Measurements from ENCODE around the gene FOXP1. TPM values are rescaled to one million over a fixed set of nuclear protein-coding genes. Genes with fewer than 3 reads are reported as not detected.

Gene FOXP1
- total RNA-seq, 2 experiments from 2014 or later, result 108 to 153 TPM

GRCh38 chr3:71484452-71484851 lies 99.1 kb downstream of the FOXP1 start:
- no peak overlapping the region for H3K4me3 Mint-ChIP-seq
- peaks cover 91% of the 10 kb centered on the region for H3K4me1 Mint-ChIP-seq
- ATAC-seq (no peak), DNase-seq (no peak)
- peak overlapping the region; percentile 4 for H3K27ac Mint-ChIP-seq
- intact Hi-C loops (cut with DNase I, micrococcal nuclease), result no loop called here
- H3K9me3 Mint-ChIP-seq (ENCODE audit: low read depth), result no peaks in the 10 kb centered on the region
- H3K36me3 Mint-ChIP-seq (ENCODE audit: low read depth), result peaks cover 4% of the 10 kb centered on the region
- H3K27me3 Mint-ChIP-seq, result no peaks in the 10 kb centered on the region
- ChIA-PET CTCF (no interaction called here), POLR2A (no interaction called here)

- Mint-ChIP-seq H3K9me3 (ENCODE audit: low read depth) (no peaks in the 10 kb centered on the region), H3K4me1 (peaks cover 91% of the 10 kb centered on the region), H3K36me3 (ENCODE audit: low read depth) (peaks cover 3% of the 10 kb centered on the region), H3K27me3 (no peaks in the 10 kb centered on the region), H3K4me3 (no peak overlapping the region), H3K27ac (peak overlapping the region; percentile 31)
- no peak for ATAC-seq
- POLR2A ChIA-PET, result interaction anchor here (0.6 kb wide), 1 partner anchor 355 kb away, joined by 3 read pairs; no protein-coding TSS in a partner anchor
- intact Hi-C loops (cut with DNase I, micrococcal nuclease), result no loop called here
- CTCF ChIA-PET, result no interaction called here
- no peak for DNase-seq
Measured at GRCh38 chr3:71484047-71484446, 99.5 kb downstream of the FOXP1 start.

DNA sequence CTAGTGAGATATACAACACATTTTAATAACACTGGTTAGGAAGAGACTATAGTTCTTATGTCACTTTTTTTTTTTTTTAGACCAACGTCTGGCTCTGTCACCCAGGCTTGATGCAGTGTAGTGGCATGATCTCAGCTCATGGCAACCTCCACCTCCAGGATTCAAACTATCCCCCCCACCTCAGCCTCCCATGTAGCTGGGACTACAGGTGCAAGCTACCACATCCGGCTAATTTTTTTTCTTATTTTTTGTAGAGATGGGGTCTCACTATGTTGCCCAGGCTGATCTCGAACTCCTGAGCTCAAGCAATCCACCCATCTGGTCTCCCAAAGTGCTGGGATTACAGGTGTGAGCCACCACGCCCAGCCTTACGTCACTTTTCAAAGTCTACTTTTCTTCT lies 100.8 kb downstream of the FOXP1 start:
- ATAC-seq (no peak), DNase-seq (no peak)
- no peak overlapping the region for H3K4me3 Mint-ChIP-seq
- no peaks in the 10 kb centered on the region for H3K27me3 Mint-ChIP-seq
- H3K27ac Mint-ChIP-seq, result peak overlapping the region; percentile 67
- H3K9me3 Mint-ChIP-seq (ENCODE audit: low read depth), result no peaks in the 10 kb centered on the region
- ChIA-PET CTCF (interaction anchor here (0.6 to 2.1 kb wide), 3 partner anchors 13 to 198 kb away, joined by 3 to 5 read pairs (median 3); no protein-coding TSS in a partner anchor), POLR2A (no interaction called here)
- H3K36me3 Mint-ChIP-seq (ENCODE audit: low read depth), result peaks cover 6% of the 10 kb centered on the region
- intact Hi-C loops (cut with DNase I, micrococcal nuclease), result no loop called here
- H3K4me1 Mint-ChIP-seq, result peaks cover 94% of the 10 kb centered on the region

GRCh38 chr3:71478568-71478967 lies 105.0 kb downstream of the FOXP1 start:
- ATAC-seq (peak; percentile 98), DNase-seq (peak; percentile 89)
- Mint-ChIP-seq H3K36me3 (ENCODE audit: low read depth) (peaks cover 32% of the 10 kb centered on the region), H3K4me1 (peaks cover 78% of the 10 kb centered on the region), H3K27me3 (no peaks in the 10 kb centered on the region), H3K4me3 (peak overlapping the region; percentile 19), H3K27ac (peak overlapping the region; percentile 93), H3K9me3 (ENCODE audit: low read depth) (peaks cover 9% of the 10 kb centered on the region)
- CTCF ChIA-PET, result interaction anchor here (0.7 to 2.5 kb wide), 3 partner anchors 9 to 57 kb away, joined by 3 to 7 read pairs (median 4); no protein-coding TSS in a partner anchor
- POLR2A ChIA-PET, result interaction anchor here (0.6 kb wide), 1 partner anchor 735 kb away, joined by 3 read pairs; no protein-coding TSS in a partner anchor
- intact Hi-C loops (cut with DNase I, micrococcal nuclease), result loop anchor here (1.0 to 5.0 kb wide), 6 partner anchors 17 to 416 kb away; no protein-coding TSS in a partner anchor

- POLR2A ChIA-PET, result no interaction called here
- DNase-seq (no peak), ATAC-seq (no peak)
- H3K4me3 Mint-ChIP-seq, result no peak overlapping the region
- H3K36me3 Mint-ChIP-seq (ENCODE audit: low read depth), result peaks cover 43% of the 10 kb centered on the region
- H3K4me1 Mint-ChIP-seq, result peaks cover 77% of the 10 kb centered on the region
- no peaks in the 10 kb centered on the region for H3K27me3 Mint-ChIP-seq
- intact Hi-C loops (cut with DNase I, micrococcal nuclease), result loop anchor here in 1 of 2 experiments (5.0 kb wide), 1 partner anchor 415 kb away; no protein-coding TSS in a partner anchor
- peaks cover 19% of the 10 kb centered on the region for H3K9me3 Mint-ChIP-seq (ENCODE audit: low read depth)
- CTCF ChIA-PET, result interaction anchor here (0.7 to 1.1 kb wide), 4 partner anchors 15 to 354 kb away, joined by 3 read pairs; no protein-coding TSS in a partner anchor
- H3K27ac Mint-ChIP-seq, result no peak overlapping the region
Measured at GRCh38 chr3:71476950-71477349, 106.6 kb downstream of the FOXP1 start.

DNA sequence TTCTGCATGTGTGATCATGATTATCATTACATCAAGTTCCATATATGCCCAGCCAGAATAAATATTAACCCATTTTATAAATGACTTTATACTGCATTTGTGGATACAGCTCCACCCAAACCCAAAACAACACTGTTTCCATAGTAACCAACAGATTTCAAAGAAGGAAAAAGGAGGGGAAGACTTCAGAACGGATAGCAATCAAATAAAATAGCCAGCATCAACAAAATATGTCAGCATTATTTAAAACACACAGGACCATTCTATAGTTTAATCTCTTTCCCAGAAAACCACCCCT lies 114.4 kb downstream of the FOXP1 start:
- CTCF ChIA-PET, result interaction anchor here (1.4 to 1.8 kb wide), 2 partner anchors 14 to 15 kb away, joined by 3 to 5 read pairs; no protein-coding TSS in a partner anchor
- DNase-seq, result no peak
- H3K27me3 Mint-ChIP-seq, result no peaks in the 10 kb centered on the region
- POLR2A ChIA-PET, result no interaction called here
- no peak for ATAC-seq
- intact Hi-C loops (cut with DNase I, micrococcal nuclease), result no loop called here
- H3K27ac Mint-ChIP-seq, result no peak overlapping the region
- peaks cover 40% of the 10 kb centered on the region for H3K36me3 Mint-ChIP-seq (ENCODE audit: low read depth)
- peaks cover 66% of the 10 kb centered on the region for H3K4me1 Mint-ChIP-seq
- peaks cover 17% of the 10 kb centered on the region for H3K9me3 Mint-ChIP-seq (ENCODE audit: low read depth)
- no peak overlapping the region for H3K4me3 Mint-ChIP-seq

DNA sequence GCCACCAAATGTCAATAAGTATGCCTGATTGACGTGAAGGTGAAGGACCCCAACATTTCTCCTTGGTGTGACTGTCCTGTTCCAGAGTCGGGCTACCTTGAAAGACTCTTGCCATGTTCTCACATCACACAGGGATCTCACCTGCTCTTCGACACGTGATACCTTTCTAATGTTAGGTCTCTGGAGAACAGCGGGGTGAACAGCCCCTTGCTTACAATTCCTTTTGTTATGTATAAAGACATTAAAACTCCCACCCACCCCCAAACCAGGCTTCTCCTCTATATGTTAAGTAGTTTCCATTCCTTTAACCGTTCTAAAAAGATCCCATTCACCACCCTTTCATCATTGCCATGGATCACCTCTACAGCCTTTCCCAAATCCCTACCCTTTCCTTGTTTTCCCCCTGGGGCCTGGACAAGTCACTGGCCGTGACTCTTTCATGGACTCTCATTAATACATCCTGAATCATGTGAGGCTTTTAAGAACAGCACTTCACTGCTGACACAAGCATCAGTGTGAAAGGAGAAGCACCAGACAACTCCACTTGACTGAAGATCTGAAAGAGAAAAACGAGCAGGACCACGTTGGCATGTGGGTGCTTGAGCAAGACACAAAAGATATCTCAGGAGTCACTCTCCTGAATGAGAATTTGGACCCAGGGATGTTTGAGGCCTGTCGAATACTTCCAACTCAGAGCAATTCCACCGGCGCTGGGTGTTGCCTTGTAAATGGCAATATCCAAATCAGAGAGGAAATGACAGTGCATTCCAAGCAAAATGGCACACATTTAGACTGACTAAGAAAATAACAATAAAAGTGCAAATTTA lies 115.0 kb downstream of the FOXP1 start:
- H3K27ac Mint-ChIP-seq, result no peak overlapping the region

DNA sequence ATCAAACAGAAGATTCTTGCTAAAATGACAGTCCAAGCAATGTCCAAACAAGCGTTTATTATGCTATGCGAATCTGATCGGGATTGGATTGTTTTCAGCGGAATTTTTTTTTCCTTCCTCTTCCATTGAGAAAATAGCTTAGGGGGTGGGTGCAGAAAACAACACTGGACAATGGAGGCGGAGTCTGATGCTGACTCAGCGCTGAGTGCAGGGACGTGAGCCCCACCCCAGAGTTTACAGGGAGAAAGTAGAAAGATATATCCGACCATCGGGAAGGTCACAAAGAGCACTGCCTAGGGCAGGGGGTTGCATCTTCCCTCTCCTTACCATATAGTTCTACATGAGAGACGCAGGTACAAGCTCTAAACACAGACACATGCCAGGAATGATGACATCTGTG lies 117.0 kb downstream of the FOXP1 start:
- Mint-ChIP-seq H3K27me3 (no peaks in the 10 kb centered on the region), H3K36me3 (ENCODE audit: low read depth) (peaks cover 32% of the 10 kb centered on the region), H3K4me1 (peaks cover 68% of the 10 kb centered on the region), H3K4me3 (no peak overlapping the region), H3K9me3 (ENCODE audit: low read depth) (peaks cover 3% of the 10 kb centered on the region), H3K27ac (no peak overlapping the region)
- CTCF ChIA-PET, result interaction anchor here (0.7 kb wide), 2 partner anchors 135 to 880 kb away, joined by 3 to 4 read pairs; no protein-coding TSS in a partner anchor
- ATAC-seq (no peak), DNase-seq (no peak)
- intact Hi-C loops (cut with DNase I, micrococcal nuclease), result no loop called here
- POLR2A ChIA-PET, result interaction anchor here (0.6 kb wide), 1 partner anchor 234 kb away, joined by 4 read pairs; no protein-coding TSS in a partner anchor

More for the DNA sequence above, 115.0 kb downstream of the FOXP1 start:
- Mint-ChIP-seq H3K4me3 (no peak overlapping the region), H3K9me3 (ENCODE audit: low read depth) (peaks cover 13% of the 10 kb centered on the region), H3K36me3 (ENCODE audit: low read depth) (peaks cover 39% of the 10 kb centered on the region), H3K4me1 (peaks cover 68% of the 10 kb centered on the region), H3K27me3 (no peaks in the 10 kb centered on the region)
- ChIA-PET POLR2A (no interaction called here), CTCF (interaction anchor here (1.8 kb wide), 1 partner anchor 14 kb away, joined by 5 read pairs; no protein-coding TSS in a partner anchor)
- ATAC-seq, result no peak
- intact Hi-C loops (cut with DNase I, micrococcal nuclease), result no loop called here
- DNase-seq, result no peak

DNA sequence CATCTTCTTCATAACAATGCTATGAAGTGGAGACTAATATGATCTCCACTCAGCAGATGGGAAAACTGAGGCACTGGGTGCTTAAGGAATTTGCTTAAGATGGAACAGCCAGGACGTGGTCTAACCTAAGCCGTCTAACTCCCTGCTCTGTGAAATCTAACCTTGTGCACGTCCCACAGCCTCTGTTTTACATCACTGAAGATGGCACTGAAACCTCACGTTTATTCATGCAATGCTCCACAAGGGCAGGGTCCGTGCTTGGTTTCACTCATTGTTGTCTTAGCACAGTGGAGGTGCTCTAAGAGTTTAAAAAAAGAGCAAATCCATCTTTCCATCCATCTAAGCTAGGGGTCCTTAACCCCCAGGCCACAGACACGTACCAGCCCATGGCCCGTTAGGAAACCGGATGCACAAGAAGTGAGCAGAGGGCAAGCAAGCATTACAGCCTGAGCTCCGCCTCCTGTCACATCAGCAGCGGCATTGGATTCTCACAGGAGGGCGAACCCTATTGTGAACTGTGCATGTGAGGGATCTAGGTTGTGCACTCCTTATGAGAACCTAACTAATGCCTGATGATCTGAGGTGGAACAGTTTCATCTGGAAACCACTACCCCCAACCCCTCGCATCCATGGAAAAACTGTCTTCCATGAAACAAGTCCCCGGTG lies 118.0 kb downstream of the FOXP1 start:
- no peak for ATAC-seq
- Mint-ChIP-seq H3K4me3 (no peak overlapping the region), H3K36me3 (ENCODE audit: low read depth) (peaks cover 36% of the 10 kb centered on the region), H3K27me3 (no peaks in the 10 kb centered on the region), H3K9me3 (ENCODE audit: low read depth) (peaks cover 3% of the 10 kb centered on the region), H3K4me1 (peaks cover 75% of the 10 kb centered on the region), H3K27ac (peak overlapping the region; percentile 28)
- POLR2A ChIA-PET, result no interaction called here
- CTCF ChIA-PET, result no interaction called here
- intact Hi-C loops (cut with DNase I, micrococcal nuclease), result no loop called here
- no peak for DNase-seq

DNA sequence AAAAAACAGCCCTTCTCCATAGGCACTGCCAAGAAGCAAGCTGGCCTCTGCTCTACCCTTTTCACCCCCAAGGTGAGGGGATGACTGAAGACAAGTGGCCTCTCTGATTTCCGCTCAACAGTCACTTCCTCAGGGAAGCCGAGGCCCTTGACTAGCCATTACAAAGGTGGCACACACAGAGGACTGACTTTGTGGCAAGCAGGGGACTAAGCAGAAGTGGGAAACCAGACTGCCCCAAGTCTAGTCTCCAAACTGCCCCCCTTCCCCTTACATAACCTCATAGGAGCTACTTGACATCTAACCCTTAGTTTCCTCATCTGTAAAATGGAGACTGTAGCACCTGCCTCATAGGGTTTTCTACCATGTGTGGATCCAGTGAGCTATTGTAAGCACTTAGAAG lies 118.9 kb downstream of the FOXP1 start:
- POLR2A ChIA-PET, result no interaction called here
- DNase-seq (no peak), ATAC-seq (no peak)
- Mint-ChIP-seq H3K9me3 (ENCODE audit: low read depth) (peaks cover 3% of the 10 kb centered on the region), H3K4me3 (no peak overlapping the region), H3K27ac (no peak overlapping the region), H3K4me1 (peaks cover 78% of the 10 kb centered on the region), H3K27me3 (no peaks in the 10 kb centered on the region), H3K36me3 (ENCODE audit: low read depth) (peaks cover 36% of the 10 kb centered on the region)
- intact Hi-C loops (cut with DNase I, micrococcal nuclease), result no loop called here
- CTCF ChIA-PET, result no interaction called here

- peaks cover 31% of the 10 kb centered on the region for H3K36me3 Mint-ChIP-seq (ENCODE audit: low read depth)
- H3K4me1 Mint-ChIP-seq, result peaks cover 78% of the 10 kb centered on the region
- peaks cover 3% of the 10 kb centered on the region for H3K9me3 Mint-ChIP-seq (ENCODE audit: low read depth)
- DNase-seq (no peak), ATAC-seq (no peak)
- no peak overlapping the region for H3K4me3 Mint-ChIP-seq
- ChIA-PET CTCF (no interaction called here), POLR2A (interaction anchor here (0.7 kb wide), 1 partner anchor 231 kb away, joined by 3 read pairs; no protein-coding TSS in a partner anchor)
- H3K27me3 Mint-ChIP-seq, result no peaks in the 10 kb centered on the region
- intact Hi-C loops (cut with DNase I, micrococcal nuclease), result no loop called here
- peak overlapping the region; percentile 32 for H3K27ac Mint-ChIP-seq
Measured at GRCh38 chr3:71463617-71464016, 119.9 kb downstream of the FOXP1 start.

Measured in activated CD4-positive, alpha-beta T cell treated with anti-CD3 and anti-CD28 coated beads for 36 hours (primary cell).